AG04450 (cell line): Measurements from ENCODE around the gene SHISA9. TPM values are rescaled to one million over a fixed set of nuclear protein-coding genes. Genes with fewer than 3 reads are reported as not detected.

Source experiments
- CTCF ChIA-PET: fragments of 300-600, 350-600 bp; formaldehyde crosslinking; extraction: SDS; loops from one replicate; lab custom pipeline; 2022; ENCODE audit warnings: antibody characterized with exemption, inconsistent platforms; lab: Charles Lee
- POLR2A ChIA-PET: fragments of 350-600 bp; formaldehyde crosslinking; extraction: SDS; loops from one replicate; lab custom pipeline; 2021; ENCODE audit warnings: antibody characterized with exemption, inconsistent platforms; lab: Yijun Ruan, JAX
- DNase-seq: peaks from one replicate; pipeline ENCODE4 v3.0.0-alpha.2; 2011; ENCODE audit warnings: low read depth, low spot score
- H3K27ac ChIP-seq: one replicate; pipeline ENCODE4 v1.5.1; 2012; ENCODE audit warnings: low read depth, low read length, control low read depth
- H3K27me3 ChIP-seq: one replicate; pipeline ENCODE4 v1.6.0; 2012; ENCODE audit warnings: low read length; ENCODE audit not compliant: control insufficient read depth, insufficient read depth
- H3K4me3 ChIP-seq: 2 replicates; pipeline ENCODE4 v1.5.1; 2011; ENCODE audit warnings: mild to moderate bottlenecking, low read depth, low read length, control low read depth
- H3K9me3 ChIP-seq: 2 replicates; pipeline ENCODE4 v1.5.1; 2012; ENCODE audit warnings: low read length; ENCODE audit not compliant: control insufficient read depth, insufficient read depth
- CTCF ChIP-seq: IDR thresholded peaks from 2 replicates; pipeline ENCODE4 v1.5.1; 2011; ENCODE audit warnings: low read depth, low read length, control low read depth, inconsistent platforms
- polyA plus RNA-seq: library from polyadenylated mRNA; depleted of rRNA; stranded (reverse); fragments of >200 nt; gene quantifications from 2 replicates; pipeline ENCODE4 v1.2.3, GENCODE V29; 2011

The SHISA9 gene
- polyA plus RNA-seq, 1 experiment: not detected

- no peaks in the 10 kb centered on the region for H3K27me3 ChIP-seq
- no peak for DNase-seq
- H3K9me3 ChIP-seq: peaks cover 31% of the 10 kb centered on the region
- CTCF ChIA-PET: no interaction called here
- POLR2A ChIA-PET: no interaction called here
- H3K4me3 ChIP-seq: no peak overlapping the region
- no peak for TF ChIP-seq CTCF
- H3K27ac ChIP-seq: no peak overlapping the region
These were observed 98.0 kb downstream of the SHISA9 start for GRCh38 chr16:12999368-12999767.

GRCh38 chr16:13005721-13006247, 104.4 kb downstream of the SHISA9 start:
- no peak for DNase-seq
- Histone ChIP-seq H3K9me3 (peaks cover 32% of the 10 kb centered on the region), H3K4me3 (no peak overlapping the region), H3K27ac (no peak overlapping the region), H3K27me3 (no peaks in the 10 kb centered on the region)
- no peak for TF ChIP-seq CTCF
- POLR2A ChIA-PET: no interaction called here
- CTCF ChIA-PET: no interaction called here

DNA sequence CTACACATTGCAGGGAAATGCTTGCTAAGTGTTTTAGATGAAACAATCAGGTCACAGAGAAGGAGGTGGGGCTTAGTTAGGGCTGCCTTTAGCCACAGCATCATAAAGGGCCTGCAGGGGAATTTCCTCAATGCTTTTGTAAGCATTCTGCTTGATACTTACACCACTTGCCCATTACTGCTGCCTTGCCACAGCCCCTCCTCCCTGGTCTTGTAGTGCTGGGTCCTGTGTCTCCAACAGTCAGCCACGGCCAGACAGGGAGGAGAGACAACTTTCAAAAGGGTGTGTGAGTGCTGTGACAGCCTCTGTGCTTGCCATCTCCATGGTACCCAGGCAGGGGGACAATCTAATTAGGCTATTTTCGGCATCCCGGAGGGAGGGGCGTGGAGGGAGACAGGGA, 111.2 kb downstream of the SHISA9 start:
- H3K9me3 ChIP-seq: peaks cover 22% of the 10 kb centered on the region
- no peak overlapping the region for H3K4me3 ChIP-seq
- DNase-seq: no peak
- no peak overlapping the region for H3K27ac ChIP-seq
- ChIA-PET CTCF (no interaction called here), POLR2A (no interaction called here)
- no peak for TF ChIP-seq CTCF
- H3K27me3 ChIP-seq: no peaks in the 10 kb centered on the region

DNA sequence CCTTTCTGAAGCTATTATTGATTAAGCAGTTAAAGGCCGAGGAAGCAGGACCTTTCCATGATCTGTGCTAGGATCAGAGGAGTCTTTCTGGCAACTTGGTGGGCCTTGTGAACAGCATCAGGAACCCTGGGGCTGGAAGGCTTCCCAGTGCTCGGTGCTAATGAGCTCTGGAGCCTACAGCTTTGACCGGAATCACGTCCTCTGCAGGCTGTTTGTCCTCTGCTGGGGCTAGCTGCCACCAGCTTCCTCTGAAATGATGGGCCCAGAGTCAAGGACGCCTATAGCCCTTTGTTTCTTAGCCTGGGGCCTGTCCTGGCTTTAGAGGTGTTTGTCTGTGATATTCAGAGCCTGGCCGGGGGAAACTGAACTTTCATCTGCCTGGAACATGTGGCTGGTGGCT, 111.6 kb downstream of the SHISA9 start:
- ChIA-PET POLR2A (no interaction called here), CTCF (no interaction called here)
- no peak for DNase-seq
- no peak overlapping the region for H3K4me3 ChIP-seq
- no peak for TF ChIP-seq CTCF
- no peaks in the 10 kb centered on the region for H3K27me3 ChIP-seq
- peaks cover 23% of the 10 kb centered on the region for H3K9me3 ChIP-seq
- H3K27ac ChIP-seq: no peak overlapping the region

DNA sequence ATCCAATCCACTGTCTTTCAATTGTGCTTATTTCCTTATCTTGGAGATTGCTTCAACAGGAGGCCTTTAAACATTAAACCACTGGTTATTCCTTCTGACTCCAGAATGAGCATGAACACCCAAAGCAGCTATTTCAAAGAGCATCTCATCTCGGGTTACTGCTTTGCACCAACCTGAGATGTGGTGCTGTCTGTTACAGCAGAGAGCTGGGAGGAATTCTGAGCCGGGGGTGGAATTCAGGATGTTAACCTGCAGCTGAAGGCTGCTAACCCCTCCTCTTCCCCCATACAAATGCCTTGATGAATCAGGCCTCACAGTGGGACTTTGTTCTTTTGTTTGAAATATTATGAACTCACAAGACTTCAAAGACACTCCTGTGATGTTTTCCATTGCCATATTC, 113.1 kb downstream of the SHISA9 start:
- Histone ChIP-seq H3K9me3 (peaks cover 23% of the 10 kb centered on the region), H3K27me3 (no peaks in the 10 kb centered on the region), H3K27ac (no peak overlapping the region), H3K4me3 (no peak overlapping the region)
- no peak for DNase-seq
- TF ChIP-seq CTCF: no peak
- CTCF ChIA-PET: no interaction called here
- POLR2A ChIA-PET: no interaction called here
